ENCODE data around the gene PTPDC1.

The PTPDC1 gene

GRCh38 chr9:94127806-94128205 lies 43.5 kb downstream of the PTPDC1 start:
- TF ChIP-seq CTCF (IDR thresholded peaks at IDR 0.05; ENCODE audit: insufficient read depth, low read depth, low read length, missing control alignments), result no peak
- no peak overlapping the region for H3K4me3 ChIP-seq (ENCODE audit: low read length)
- no peak for DNase-seq (ENCODE audit: low read depth)

DNA sequence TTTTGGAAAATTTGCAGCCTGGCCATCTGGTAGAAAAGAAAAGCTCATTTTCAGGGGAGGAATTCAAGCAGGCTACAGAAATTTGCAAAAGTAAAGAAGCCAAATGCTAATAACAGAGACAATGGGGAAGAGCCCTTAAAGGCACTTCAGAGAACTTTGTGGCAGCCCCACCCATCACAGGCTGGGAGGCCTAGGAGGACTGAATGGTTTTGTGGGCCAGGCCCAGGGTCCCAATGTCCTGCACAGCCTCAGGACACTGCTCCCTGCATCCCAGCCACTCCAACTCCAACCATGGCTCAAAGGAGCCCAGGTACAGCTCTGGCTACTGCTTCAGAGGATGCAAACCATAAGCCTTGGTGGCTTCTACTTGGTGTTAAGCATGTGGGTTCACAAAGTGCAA lies 44.3 kb downstream of the PTPDC1 start:
- no peak for DNase-seq (ENCODE audit: low read depth)
- no peak overlapping the region for H3K4me3 ChIP-seq (ENCODE audit: low read length)
- no peak for TF ChIP-seq CTCF (IDR thresholded peaks at IDR 0.05; ENCODE audit: insufficient read depth, low read depth, low read length, missing control alignments)

DNA sequence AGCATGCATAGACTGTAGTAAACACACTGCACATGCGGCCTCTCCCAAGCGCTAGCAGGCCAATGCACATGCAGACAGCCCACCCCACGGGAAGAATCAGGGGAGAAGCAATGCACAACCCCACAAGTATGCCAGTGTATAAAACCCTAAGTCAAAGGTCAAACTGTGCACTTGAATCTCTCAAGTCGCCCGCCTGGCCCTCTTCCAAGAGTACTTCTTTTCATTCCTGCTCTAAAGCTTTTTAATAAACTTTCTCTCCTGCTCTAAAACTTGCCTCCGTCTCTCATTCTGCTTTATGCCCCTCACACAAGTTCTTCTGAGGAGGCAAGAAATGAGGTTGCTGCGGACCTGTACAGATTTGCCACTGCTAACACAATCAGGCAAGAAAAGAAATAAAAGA lies 50.4 kb downstream of the PTPDC1 start:
- H3K4me3 ChIP-seq (ENCODE audit: low read length), result no peak overlapping the region

DNA sequence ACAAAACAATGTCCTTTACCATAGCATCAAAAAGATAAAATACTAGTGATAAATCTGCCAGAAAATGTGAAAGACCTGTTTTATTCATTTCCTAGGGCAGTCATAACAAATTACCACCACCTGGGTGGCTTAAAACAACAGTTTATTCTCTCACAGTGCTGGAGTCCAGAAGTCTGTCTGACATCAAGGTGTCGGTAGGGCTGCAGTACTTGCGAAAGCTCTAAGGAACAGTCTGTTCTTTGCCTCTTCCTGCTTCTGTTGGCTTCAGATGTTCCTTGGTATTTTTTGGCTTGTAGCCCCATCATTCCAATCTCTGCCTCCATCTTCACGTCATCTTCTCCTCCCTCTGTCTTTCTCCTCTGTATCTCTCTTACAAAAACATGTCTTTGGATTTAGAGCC lies 51.0 kb downstream of the PTPDC1 start:
- H3K4me3 ChIP-seq (ENCODE audit: low read length), result no peak overlapping the region
- DNase-seq (ENCODE audit: low read depth), result peak; percentile 50
- no peak for TF ChIP-seq CTCF (IDR thresholded peaks at IDR 0.05; ENCODE audit: insufficient read depth, low read depth, low read length, missing control alignments)

More for the DNA sequence above, 50.4 kb downstream of the PTPDC1 start:
- no peak for TF ChIP-seq CTCF (IDR thresholded peaks at IDR 0.05; ENCODE audit: insufficient read depth, low read depth, low read length, missing control alignments)
- DNase-seq (ENCODE audit: low read depth), result no peak

DNA sequence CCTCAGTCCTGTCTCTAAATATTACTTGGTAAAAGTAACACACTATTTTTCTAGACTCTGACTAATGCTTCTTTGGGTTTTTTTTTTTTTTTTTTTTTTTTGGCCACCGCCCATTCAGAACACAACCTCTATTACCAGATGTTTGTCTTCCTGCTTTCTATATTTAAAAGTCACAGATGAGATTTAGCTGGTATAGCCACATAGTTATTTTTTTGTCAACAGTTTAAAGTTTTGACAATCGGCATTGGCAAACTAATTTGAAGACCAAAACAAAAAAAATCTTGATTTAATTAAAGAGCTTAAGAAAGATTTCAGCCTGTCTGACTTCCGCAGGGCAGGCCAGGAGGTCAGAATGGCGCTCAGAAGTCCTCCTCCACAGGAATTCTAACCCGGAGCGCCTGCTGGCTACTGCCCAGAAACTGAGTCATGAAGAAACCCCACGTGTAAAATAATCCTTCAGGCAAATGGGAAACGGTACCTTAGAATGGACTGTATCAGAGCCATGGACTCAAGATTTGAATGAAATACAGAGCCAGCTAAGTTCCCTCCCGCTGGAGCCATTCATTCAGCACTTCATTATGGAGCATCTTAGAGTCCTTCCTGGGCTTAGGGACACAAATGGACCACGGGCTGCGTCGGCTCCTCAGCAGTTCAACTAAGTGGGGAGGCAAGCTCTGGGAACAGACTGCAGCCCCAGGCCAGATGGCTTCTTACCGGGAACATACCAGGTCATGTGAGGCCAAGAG lies 55.6 kb downstream of the PTPDC1 start:
- peak; percentile 85 for DNase-seq (ENCODE audit: low read depth)
- no peak for TF ChIP-seq CTCF (IDR thresholded peaks at IDR 0.05; ENCODE audit: insufficient read depth, low read depth, low read length, missing control alignments)
- H3K4me3 ChIP-seq (ENCODE audit: low read length), result no peak overlapping the region

GRCh38 chr9:94140418-94140780 lies 56.1 kb downstream of the PTPDC1 start:
- TF ChIP-seq CTCF (IDR thresholded peaks at IDR 0.05; ENCODE audit: insufficient read depth, low read depth, low read length, missing control alignments), result no peak
- no peak overlapping the region for H3K4me3 ChIP-seq (ENCODE audit: low read length)
- peak; percentile 22 for DNase-seq (ENCODE audit: low read depth)

Data from epithelial cell of esophagus (primary cell).